HG03025 (cell line): Measurements from ENCODE around the gene LDAF1.
"Not testable (repeated sequence)": the region's sequence is repeated elsewhere in the genome, so short reads cannot be mapped to it uniquely, and the experiment has no call there.

ENCODE experiments used
- ATAC-seq: cut with Tn5 transposase; IDR thresholded peaks from one replicate; pipeline ENCODE4 v1.9.1; 2021; ENCODE audit warnings: mild to moderate bottlenecking, moderate library complexity; ENCODE audit not compliant: unreplicated experiment, low FRiP score

LDAF1 gene

GRCh38 chr16:21161211-21161610, 2.7 kb downstream of the LDAF1 start:
- ATAC-seq, result no peak

- no peak for ATAC-seq
These were observed 4.2 kb downstream of the LDAF1 start for GRCh38 chr16:21162661-21163151.

GRCh38 chr16:21163576-21163975, 5.1 kb downstream of the LDAF1 start:
- ATAC-seq, result no peak

- ATAC-seq, result no peak
These were observed 6.2 kb downstream of the LDAF1 start for GRCh38 chr16:21164521-21165168.

GRCh38 chr16:21166561-21166961, 8.1 kb downstream of the LDAF1 start:
- no peak for ATAC-seq

GRCh38 chr16:21167360-21167759, 8.9 kb downstream of the LDAF1 start:
- ATAC-seq, result no peak

- no peak for ATAC-seq
These were observed 9.6 kb downstream of the LDAF1 start for GRCh38 chr16:21167929-21168602.

- no peak for ATAC-seq
These were observed 10.9 kb downstream of the LDAF1 start for GRCh38 chr16:21169249-21169981.

- ATAC-seq, result not testable (repeated sequence)
These were observed 11.6 kb downstream of the LDAF1 start for GRCh38 chr16:21170116-21170515.

GRCh38 chr16:21172650-21173049, 14.2 kb downstream of the LDAF1 start:
- no peak for ATAC-seq

- no peak for ATAC-seq
These were observed 16.9 kb downstream of the LDAF1 start for GRCh38 chr16:21175397-21175796.

- no peak for ATAC-seq
These were observed 20.9 kb downstream of the LDAF1 start for GRCh38 chr16:21179126-21179982.

GRCh38 chr16:21179983-21180365, 21.5 kb downstream of the LDAF1 start:
- ATAC-seq, result no peak

GRCh38 chr16:21183995-21184394, 25.5 kb downstream of the LDAF1 start:
- no peak for ATAC-seq

- ATAC-seq, result no peak
These were observed 26.4 kb downstream of the LDAF1 start for GRCh38 chr16:21184834-21185233.

- ATAC-seq, result no peak
These were observed 27.3 kb downstream of the LDAF1 start for GRCh38 chr16:21185659-21186325.

GRCh38 chr16:21186326-21186691, 27.8 kb downstream of the LDAF1 start:
- ATAC-seq, result no peak

GRCh38 chr16:21189311-21189710, 30.8 kb downstream of the LDAF1 start:
- ATAC-seq, result no peak

GRCh38 chr16:21190013-21190412, 31.5 kb downstream of the LDAF1 start:
- no peak for ATAC-seq

GRCh38 chr16:21190599-21190998, 32.1 kb downstream of the LDAF1 start:
- ATAC-seq, result no peak
